HG03469 (cell line): ENCODE data around the gene PNMA6E.

Experiments
- ATAC-seq: cut with Tn5 transposase; IDR thresholded peaks from one replicate; pipeline ENCODE4 v1.9.1; 2021; ENCODE audit warnings: mild to moderate bottlenecking, moderate library complexity, moderate number of reproducible peaks; ENCODE audit not compliant: unreplicated experiment

Gene PNMA6E

GRCh38 chrX:153438532-153438931 lies 37.4 kb upstream of the PNMA6E start:
- no peak for ATAC-seq

DNA sequence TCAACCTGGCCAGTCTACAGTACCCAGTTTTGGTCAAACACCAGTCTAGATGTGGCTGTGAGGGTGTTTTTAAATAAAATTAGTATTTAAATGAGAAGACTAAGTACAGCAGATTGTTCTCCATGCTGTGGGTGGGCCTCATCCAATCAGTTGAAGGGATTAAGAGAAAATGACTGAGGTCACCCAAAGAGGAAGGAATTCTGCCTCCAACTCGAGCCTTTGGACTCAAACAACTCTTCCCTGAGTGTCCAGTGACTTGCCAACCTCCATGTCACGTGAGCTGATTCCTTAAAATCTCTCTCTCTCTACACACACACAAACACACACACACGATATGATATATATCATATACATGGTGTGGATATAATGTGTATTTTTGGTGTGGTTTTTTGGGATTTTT lies 34.7 kb upstream of the PNMA6E start:
- ATAC-seq: no peak

GRCh38 chrX:153434801-153435200 lies 33.7 kb upstream of the PNMA6E start:
- no peak for ATAC-seq

GRCh38 chrX:153433781-153434285 lies 32.7 kb upstream of the PNMA6E start:
- no peak for ATAC-seq

- ATAC-seq: no peak
Measured at GRCh38 chrX:153433161-153433680, 32.1 kb upstream of the PNMA6E start.

DNA sequence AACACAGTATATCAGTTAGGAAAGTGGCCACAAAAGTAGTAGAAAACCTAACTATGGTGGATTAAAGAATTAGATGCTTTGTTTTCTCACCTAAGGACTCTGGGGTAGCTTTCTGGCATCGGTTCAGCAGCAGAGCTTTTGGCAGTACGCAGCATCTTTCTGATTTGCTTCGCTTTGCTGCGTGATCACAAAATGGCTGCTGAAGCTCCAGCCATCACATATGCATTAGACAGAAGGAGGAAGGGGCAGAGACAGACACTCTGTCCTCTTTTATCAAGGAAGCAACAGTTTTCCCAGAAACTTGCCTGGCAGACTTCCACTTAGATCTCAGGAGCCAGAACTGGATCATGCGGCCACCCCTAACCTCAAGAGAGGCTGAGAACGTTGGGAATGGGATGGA lies 29.6 kb upstream of the PNMA6E start:
- no peak for ATAC-seq

DNA sequence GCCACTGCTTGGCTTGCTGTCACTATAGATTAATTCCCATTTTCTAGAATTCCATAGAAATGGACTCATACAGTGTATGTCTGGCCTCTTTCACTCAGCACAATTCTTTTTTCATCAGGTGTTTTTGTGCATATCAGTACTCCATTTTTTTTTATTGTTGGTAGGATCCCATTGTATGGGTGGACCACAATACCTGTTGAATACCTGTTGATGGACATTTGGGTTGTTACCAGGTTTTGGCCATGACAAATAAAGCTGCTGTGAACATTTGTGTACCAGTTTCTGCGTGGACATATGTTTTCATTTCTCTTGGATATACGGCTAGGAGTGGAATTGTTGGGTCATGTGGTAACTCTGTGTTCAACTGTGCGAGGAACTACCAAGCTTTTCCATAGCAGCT lies 25.1 kb upstream of the PNMA6E start:
- no peak for ATAC-seq

DNA sequence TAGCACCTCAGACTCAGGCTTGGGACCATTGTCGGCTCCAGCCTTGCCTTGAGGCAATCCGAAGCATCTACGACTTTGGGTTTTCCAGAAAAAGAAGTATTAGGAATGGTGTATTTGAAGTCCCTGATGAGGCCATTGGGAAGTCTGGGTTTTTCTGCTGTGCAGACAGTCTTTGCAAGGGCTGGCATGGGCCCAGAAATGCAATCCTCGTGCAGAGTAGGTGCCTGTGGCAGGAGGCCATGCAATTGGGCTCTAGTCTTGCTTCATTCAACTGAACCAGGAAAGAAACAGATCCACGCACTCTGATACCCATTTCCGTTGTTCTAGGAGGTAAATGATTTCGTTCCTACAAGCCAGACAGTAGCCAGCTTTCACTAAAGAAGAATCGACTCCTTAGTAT lies 22.5 kb upstream of the PNMA6E start:
- ATAC-seq: no peak

DNA sequence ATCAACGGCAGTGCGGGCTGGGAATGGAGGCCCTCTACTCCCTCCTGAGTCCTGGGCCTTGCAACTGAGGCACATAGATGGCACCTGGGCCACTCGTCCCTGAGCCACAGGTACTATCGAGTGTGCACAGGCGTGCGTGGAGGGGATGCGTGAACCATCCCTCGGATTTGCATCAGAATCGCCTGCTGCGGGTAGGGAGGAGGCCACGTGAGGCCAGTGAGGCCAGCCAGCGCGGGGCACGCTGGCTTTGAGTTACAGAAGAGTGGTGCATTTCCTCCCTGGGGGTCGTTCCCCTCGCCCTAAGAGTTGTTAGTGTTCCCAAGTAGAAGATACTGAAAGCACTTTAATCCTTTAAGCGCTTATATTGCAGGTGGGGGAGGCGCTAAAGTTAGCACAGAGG lies 20.7 kb upstream of the PNMA6E start:
- ATAC-seq: no peak

DNA sequence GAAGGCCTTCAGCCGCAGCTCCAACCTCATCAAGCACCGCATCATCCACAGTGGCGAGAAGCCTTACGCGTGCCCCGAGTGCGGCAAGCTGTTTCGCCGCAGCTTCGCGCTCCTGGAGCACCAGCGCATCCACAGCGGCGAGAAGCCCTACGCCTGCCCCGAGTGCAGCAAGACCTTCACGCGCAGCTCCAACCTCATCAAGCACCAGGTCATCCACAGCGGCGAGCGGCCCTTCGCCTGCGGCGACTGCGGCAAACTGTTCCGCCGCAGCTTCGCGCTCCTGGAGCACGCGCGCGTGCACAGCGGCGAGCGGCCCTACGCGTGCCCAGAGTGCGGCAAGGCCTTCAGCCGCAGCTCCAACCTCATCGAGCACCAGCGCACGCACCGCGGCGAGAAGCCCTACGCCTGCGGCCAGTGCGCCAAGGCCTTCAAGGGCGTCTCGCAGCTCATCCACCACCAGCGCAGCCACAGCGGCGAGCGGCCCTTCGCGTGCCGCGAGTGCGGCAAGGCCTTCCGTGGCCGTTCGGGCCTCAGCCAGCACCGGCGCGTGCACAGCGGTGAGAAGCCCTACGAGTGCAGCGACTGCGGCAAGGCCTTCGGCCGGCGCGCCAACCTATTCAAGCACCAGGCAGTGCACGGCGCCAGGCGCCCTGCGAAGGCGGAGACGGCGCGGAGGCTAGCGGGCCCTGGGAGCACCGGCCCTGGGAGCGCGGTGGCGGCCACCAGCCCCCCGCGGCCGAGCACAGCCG lies 19.9 kb upstream of the PNMA6E start:
- no peak for ATAC-seq

DNA sequence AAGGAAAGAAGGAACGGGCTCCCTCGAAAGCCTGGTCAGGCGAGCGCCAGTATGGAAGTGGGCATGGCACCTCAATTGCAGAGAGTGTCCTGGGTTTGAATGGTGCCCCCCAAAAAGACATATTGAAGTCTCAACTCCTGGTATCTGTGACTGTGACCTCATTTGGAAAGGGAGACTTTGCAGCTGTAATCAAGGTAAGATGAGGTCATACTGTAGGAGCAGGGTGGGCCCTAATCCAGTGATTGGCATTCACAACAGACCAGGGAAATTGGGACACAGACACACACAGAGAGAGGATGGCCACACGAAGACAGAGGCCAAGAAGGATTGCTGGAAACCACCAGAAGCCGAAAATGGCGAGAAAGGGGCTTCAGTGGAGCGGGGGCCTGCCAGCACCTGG lies 16.5 kb upstream of the PNMA6E start:
- ATAC-seq: no peak

DNA sequence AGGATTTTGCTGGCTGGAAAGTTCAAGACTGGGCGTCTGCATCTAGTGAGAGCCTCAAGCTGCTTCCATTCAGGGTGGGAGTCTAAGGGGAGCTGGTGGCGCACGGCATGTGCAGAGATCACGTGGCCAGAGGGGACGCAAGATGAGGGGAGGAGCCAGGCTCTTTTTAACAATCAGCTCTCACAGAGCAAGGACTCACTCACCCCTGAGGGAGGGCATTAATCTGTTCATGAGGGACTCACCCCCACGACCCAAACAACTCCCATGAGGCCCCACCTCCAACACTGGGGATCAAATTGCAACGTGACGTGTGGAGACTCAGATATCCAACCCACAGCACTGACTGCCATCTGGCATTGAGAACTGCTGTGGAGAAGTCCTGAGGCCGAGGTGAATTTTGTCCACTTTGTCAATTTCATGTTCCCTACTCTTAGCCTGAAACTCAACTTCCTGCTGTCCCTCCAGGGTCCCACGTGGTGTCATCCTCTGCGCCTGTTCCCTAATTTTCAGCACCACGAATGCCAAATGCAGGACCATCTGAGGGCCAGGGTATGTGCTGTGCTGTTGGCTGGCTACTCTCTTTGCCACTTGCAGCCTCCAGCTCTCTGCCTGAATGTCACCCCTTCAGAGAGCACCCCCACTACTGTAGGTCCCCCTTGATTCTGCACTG lies 15.8 kb upstream of the PNMA6E start:
- ATAC-seq: no peak

GRCh38 chrX:153414856-153415510 lies 13.8 kb upstream of the PNMA6E start:
- ATAC-seq: no peak

GRCh38 chrX:153413731-153414130 lies 12.6 kb upstream of the PNMA6E start:
- no peak for ATAC-seq

DNA sequence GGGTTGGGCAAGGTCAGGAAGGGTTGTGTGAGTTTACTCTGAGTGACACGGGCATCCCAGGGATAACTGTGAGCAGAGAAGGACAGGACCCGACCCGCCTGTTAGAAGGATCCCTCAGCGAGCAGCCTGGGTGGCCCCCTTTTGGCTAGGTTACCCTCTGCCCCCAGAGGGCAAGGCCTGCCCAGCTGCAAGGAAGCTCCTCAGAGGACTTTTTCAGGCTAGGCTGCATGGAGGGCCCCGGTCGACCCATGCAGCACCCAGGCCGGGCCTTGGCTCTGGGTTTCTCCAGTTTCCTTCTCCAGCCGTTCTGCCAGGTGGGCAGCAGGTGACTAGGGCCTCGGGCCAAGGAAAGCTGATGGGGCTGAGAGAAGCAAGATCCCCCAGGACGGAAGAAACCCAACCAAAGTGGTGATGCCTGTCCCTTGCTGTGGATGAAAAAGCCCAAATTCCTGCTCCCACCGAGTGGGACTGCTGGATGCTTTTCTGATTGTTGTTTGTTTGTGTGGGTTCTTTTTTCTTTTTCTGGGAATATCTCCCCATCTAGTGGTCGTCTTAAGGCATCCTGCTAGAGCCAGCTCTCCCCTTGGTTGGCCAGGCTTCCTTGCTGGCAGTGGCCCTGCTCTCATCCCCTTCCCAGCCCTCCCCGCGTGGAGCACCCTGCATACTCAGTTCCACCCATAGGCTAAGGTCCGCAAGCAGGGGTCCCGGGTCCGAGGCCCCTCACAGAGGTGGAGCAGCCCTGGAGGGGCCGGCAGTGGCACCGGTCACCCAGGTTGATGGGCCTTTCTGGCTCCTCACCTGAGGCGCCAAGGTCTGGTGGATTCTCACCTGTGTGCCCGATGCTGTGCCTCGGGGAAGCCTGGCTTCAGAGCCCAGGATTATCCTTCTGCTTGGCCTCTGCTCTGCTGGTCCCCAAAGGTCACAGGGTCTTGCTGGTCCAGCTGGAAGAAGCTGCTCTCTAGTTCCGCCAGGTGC lies 11.9 kb upstream of the PNMA6E start:
- ATAC-seq: no peak

DNA sequence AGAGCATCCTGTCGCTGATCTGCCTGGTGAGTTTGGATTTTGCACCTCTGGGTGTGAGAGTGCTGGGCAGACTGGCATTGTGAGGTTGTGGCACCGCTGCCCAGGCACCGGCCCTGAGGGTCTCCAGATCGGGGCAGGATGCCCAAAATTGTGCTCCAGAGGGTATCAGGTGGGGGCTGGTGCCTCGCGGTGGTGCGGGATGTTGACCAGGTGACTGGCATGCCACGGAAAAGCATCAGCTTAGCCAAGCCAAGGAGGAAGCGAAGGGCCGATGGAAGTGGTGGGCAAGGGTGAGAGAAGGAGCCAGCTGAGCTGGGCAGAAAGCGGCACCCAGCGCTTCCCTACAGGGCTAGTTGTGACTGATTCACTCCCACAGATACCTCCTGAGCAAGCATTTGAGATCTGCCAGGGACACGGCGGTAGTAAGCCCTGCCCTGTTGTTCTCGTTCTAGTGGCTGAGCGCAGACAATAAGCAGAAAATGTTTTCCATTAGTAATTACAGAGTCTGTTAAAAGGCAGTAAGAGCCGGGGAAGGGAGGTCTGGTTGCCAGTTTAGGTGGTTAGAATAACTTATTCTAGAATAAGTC lies 10.9 kb upstream of the PNMA6E start:
- ATAC-seq: no peak

GRCh38 chrX:153411255-153411987 lies 10.3 kb upstream of the PNMA6E start, which contains the start of gene ZFP92:
ZFP92 (plus strand) TSS chrX:153411472; CDS start chrX:153418323, 6,851 bp downstream.
- no peak for ATAC-seq

DNA sequence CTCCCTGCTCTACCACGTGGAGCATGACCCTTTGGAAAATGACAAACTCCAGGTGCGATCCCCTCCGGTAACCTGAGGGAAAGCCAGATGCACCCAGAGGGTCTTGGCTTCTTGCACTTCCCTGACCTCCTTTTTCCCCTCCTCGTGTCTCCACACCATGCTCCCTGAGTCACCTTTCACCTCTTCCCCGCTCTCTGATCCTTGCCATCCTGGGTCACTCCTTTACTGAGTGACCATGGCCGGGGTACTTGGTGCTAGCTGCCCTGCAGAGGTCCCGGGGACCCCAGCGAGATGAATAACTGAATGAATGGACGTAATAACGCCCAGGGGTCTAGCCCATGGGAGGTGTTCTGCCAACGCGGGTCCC lies 9.7 kb upstream of the PNMA6E start:
- no peak for ATAC-seq

- ATAC-seq: no peak
Measured at GRCh38 chrX:153410373-153410772, 9.2 kb upstream of the PNMA6E start.
